ENCODE data around the gene HIPK4.
"Not testable (repeated sequence)": the region's sequence is repeated elsewhere in the genome, so short reads cannot be mapped to it uniquely, and the experiment has no call there.

The HIPK4 gene, protein sequence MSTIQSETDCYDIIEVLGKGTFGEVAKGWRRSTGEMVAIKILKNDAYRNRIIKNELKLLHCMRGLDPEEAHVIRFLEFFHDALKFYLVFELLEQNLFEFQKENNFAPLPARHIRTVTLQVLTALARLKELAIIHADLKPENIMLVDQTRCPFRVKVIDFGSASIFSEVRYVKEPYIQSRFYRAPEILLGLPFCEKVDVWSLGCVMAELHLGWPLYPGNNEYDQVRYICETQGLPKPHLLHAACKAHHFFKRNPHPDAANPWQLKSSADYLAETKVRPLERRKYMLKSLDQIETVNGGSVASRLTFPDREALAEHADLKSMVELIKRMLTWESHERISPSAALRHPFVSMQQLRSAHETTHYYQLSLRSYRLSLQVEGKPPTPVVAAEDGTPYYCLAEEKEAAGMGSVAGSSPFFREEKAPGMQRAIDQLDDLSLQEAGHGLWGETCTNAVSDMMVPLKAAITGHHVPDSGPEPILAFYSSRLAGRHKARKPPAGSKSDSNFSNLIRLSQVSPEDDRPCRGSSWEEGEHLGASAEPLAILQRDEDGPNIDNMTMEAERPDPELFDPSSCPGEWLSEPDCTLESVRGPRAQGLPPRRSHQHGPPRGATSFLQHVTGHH

DNA sequence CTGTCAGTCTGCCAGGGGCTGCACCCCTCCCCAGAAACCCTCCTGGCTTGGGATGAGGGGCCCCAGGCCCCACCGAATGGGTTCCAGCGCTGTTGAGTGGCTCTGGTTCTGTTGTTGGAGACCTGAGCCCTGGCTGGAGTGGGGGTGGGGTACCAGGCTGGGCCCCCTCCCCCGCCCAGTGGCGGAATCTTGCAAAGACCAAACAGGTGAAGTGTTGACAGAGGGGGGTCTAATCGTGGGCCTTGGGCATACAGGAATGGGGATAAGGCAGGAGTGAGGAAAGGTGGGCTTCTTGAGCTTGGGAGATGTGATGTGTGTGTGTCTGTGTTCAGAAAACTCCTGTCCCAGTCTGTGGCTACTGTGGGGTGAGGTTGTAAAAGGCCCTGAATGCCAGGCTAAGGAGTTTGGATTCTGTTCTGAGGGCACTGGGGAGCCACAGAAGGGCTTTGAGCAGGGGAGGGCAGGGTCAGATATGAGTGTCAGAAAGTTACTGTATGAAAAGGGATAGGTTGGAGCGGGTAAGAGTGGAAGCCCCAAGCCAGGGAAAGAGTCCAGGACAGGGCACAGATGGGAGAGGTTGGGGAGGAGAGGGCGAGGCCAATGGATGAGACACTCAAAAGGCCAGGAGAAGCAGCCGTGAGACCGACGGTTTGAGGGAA is at the start of gene HIPK4:
Gene HIPK4, minus strand, starts transcription at position 98 of the 659 bp plus-strand sequence. CDS start 279 bp downstream, outside the sequence.
- H3K4me3 ChIP-seq, result no peak within 1 kb of the TSS
- H3K27ac ChIP-seq, result no peak within 1 kb of the TSS

GRCh38 chr19:40438284-40438683 is 48.3 kb upstream of the HIPK4 start:
- no peak overlapping the region for H3K27ac ChIP-seq
- H3K4me3 ChIP-seq, result no peak overlapping the region

DNA sequence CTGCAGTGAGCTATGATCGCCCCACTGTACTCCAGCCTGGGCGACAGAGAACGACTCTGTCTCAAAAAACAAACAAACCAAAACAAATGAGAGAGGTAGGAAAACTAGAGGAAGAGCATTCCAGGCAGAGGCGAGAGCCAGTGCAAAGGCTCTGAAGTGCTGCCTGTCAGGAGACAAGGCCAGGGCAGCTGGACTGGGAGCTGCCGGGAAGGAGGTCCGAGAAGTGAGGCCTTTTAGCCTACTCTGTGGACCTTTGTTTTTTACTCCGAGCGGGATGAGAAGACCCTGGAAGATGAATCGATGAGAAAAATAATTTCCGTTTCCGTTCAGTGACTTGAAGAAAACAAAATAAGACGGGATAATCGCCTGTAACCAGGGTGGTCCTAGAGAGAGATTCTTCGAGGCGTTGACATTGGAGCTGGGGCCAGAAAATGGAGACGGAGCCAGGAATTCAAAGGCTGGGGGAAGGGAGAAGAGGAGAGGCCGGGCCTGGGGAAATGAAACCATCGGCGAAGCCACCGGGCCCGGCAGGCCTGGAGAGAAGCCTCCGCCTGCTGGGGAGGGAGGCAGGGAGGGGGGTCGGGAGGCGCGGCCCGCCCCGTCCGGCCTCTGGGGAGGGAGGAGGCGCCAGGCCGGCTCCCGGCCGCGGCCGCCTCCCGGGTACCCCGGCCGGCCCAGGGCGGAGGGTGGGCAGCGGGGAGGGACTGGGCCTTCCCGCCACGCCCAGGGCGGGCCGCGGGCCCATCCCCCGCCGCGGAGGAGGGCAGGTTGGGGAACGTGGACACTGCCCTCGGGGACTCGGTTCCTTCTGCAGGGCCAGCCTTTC is 43.6 kb upstream of the HIPK4 start:
- peak overlapping the region; percentile 40 to 98 (median 92) for H3K27ac ChIP-seq
- peak overlapping the region; percentile 22 to 44 (median 32) for H3K4me3 ChIP-seq

GRCh38 chr19:40432760-40433159 is 42.8 kb upstream of the HIPK4 start:
- peak overlapping the region in 20 of 21 experiments; percentile 82 to 98 (median 92) for H3K27ac ChIP-seq
- H3K4me3 ChIP-seq, result peak overlapping the region in 6 of 7 experiments; percentile 22 to 44 (median 34)

DNA sequence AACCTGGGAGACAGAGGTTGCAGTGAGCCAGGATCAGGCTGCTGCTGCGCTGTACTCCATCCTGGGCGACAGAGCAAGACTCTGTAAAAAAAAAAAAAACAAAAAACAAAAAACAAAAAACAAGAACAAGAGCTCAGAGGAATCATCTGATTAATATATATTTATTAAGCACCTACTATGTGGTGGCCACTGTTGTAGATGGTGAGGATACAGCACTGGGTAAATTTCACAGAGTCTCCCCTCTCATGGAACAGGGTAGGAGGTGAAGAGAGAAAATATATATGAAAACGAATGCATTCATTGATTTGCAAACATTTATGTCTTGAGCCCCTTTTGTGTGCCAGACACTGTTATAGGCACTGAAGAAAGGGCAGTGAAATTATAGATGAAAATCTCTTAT is 41.7 kb upstream of the HIPK4 start:
- Histone ChIP-seq H3K4me3 (no peak overlapping the region), H3K27ac (peak overlapping the region in 1 of 21 experiments; percentile 94)

GRCh38 chr19:40430242-40430641 is 40.3 kb upstream of the HIPK4 start:
- not testable (repeated sequence) for H3K4me3 ChIP-seq, H3K27ac ChIP-seq

DNA sequence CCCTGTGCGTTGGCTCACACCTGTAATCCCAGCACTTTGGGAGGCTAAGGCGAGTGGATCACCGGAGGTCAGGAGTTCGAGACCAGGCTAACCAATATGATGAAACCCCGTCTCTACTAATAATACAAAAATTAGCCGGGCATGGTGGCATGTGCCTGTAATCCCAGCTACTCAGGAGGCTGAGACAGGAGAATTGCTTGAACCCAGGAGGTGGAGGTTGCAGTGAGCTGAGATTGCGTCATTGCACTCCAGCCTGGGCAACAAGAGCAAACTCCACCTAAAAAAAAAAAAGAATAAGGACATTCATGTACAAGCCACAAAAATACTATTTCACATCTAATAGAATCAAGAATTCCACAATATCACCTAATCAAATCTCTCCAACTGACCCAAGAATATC is 38.2 kb upstream of the HIPK4 start:
- H3K4me3 ChIP-seq, H3K27ac ChIP-seq: not testable (repeated sequence)

GRCh38 chr19:40425450-40426287 is 35.7 kb upstream of the HIPK4 start, which contains the start of gene SERTAD1:
TSS of gene SERTAD1 (minus strand) at chr19:40425992. CDS start at chr19:40423546, 2,446 bp downstream.
- peak within 1 kb of the TSS; percentile 53 to 90 (median 68) for H3K4me3 ChIP-seq
- peak within 1 kb of the TSS; percentile 94 to 100 (median 99) for H3K27ac ChIP-seq

DNA sequence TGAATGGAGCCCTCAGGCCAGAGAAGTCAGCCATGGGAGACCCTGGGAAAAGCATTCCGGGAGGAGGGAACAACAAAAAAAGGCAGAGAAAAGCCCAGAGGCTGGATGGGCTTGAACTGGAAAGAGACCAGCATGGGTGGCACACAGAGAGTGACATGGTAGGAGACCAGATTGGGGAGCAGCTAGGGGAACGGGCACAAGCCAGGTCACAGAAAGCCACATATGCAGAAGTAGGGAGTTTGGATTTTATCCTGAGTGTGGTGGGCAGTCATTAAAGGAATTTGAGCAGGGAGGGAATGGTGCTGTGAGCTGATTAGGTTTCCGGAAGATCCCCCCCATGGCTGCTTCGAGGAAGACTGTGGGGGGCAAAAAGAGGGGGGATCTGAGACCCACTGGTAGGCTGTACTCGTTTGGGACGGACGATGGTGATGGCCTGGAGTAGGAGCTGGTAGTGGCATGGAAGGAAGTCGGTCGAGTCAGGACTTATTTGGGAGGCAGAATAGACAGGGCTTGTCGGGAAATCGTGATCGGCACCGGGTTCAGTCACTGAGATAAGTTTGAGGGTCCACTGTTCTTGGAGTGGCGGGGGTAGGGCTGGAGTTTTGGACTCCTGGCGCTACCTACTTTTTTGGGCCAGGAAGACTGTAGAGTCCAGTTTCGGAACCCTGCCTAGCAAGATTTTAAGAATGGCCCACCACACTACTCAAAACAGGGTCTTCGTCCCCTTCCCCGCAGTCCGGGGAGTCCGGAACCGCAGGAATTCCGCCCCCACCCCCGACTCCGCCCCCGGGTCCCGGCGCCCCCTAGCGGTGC is 34.9 kb upstream of the HIPK4 start:
- Histone ChIP-seq H3K27ac (peak overlapping the region; percentile 94 to 100 (median 99)), H3K4me3 (peak overlapping the region; percentile 53 to 90 (median 68))

DNA sequence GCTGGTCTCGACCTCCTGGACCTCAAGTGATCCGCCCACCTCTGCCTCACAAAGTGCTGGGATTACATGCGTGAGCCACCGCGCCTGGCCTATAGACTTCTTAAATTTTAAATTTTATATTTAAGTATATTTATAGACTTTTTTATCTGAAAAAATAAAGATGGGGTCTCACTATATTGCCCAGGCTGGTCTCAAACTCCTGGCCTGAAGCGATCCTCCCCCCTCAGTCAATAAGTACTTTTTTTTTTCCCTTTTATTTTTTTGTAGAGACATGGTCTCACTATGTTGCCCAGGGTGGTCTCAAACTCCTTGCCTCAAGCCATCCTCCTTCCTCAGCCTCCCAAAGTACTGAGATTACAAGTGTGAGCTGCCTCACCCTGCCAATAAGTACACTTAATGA is 34.0 kb upstream of the HIPK4 start:
- peak overlapping the region in 17 of 21 experiments; percentile 7 to 100 (median 99) for H3K27ac ChIP-seq

DNA sequence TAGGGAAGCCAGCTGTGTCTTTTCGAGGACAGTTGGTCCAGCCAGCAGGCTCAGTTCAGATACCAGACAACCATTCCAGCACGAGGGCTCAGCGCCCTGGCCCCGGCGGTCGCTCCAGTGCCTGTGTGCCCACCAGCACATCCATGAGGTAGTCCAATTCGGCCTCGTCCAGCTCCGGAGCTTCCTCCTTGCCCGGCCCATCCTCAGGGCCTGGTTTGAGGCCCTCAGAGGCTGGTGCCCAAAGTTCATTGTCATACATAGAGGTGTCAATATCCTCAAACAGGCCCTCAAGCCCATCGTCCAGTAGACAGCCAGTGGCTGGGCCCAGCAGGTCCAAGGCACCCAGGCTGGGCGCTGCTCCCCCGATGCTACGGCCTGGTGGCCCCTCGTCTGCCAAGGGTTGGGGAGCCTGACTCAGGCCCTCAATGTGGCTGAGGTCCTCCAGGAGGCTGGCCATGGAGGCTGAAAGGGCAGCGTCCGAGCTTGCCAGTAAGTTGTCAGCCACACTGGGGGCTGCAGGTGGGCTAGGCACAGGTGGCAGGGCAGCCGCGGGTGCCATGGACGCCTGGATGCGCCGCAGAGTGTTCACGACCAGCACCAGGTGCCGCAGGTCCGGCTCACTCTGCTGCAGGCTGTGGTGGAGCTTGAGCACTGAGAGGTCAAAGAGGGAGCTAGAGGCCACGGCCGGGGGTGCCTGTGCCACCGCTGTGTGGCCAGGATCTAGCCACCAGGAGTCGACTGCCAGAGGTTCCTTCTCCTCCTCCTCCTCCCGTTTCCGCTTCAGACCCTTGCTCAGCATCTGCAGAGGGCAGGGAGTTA is 33.0 kb upstream of the HIPK4 start:
- peak overlapping the region in 9 of 21 experiments; percentile 5 to 100 (median 98) for H3K27ac ChIP-seq

More for the DNA sequence above, 34.0 kb upstream of the HIPK4 start:
- H3K4me3 ChIP-seq, result peak overlapping the region; percentile 53 to 90 (median 68)

GRCh38 chr19:40421993-40422747 is 32.2 kb upstream of the HIPK4 start:
- Histone ChIP-seq H3K4me3 (no peak overlapping the region), H3K27ac (peak overlapping the region; percentile 84 to 100 (median 97))

More for the DNA sequence above, 33.0 kb upstream of the HIPK4 start:
- no peak overlapping the region for H3K4me3 ChIP-seq

GRCh38 chr19:40420766-40421765 is 31.1 kb upstream of the HIPK4 start:
- Histone ChIP-seq H3K4me3 (peak overlapping the region; percentile 31 to 62 (median 49)), H3K27ac (peak overlapping the region; percentile 84 to 100 (median 97))

- Histone ChIP-seq H3K4me3 (peak overlapping the region; percentile 31 to 62 (median 49)), H3K27ac (peak overlapping the region; percentile 84 to 100 (median 97))
Observed at GRCh38 chr19:40420451-40420765, 30.4 kb upstream of the HIPK4 start.

- H3K4me3 ChIP-seq, result no peak overlapping the region
- peak overlapping the region in 2 of 21 experiments; percentile 7 to 35 for H3K27ac ChIP-seq
Observed at GRCh38 chr19:40419780-40420179, 29.8 kb upstream of the HIPK4 start.
